COR-L47 (cell line): ENCODE measurements around the gene KIAA1614.

ENCODE experiments used
- DNase-seq: peaks from one replicate; lab custom pipeline; 2025; lab: John Stamatoyannopoulos, UW

The KIAA1614 gene

GRCh38 chr1:180907313-180908055 is 5.2 kb upstream of the KIAA1614 start:
- no peak for DNase-seq

- no peak for DNase-seq
These were observed 4.5 kb upstream of the KIAA1614 start for GRCh38 chr1:180908074-180908765.

- no peak for DNase-seq
These were observed 3.7 kb upstream of the KIAA1614 start for GRCh38 chr1:180909005-180909414.

- no peak for DNase-seq
These were observed 3.2 kb upstream of the KIAA1614 start for GRCh38 chr1:180909462-180909976.

GRCh38 chr1:180911640-180912191 is 981 bp upstream of the KIAA1614 start:
- no peak for DNase-seq

GRCh38 chr1:180912211-180912800 is 391 bp upstream of the KIAA1614 start:
- DNase-seq: no peak

- no peak for DNase-seq
These were observed 2.8 kb downstream of the KIAA1614 start for GRCh38 chr1:180915426-180915965.

GRCh38 chr1:180916012-180916770 is 3.5 kb downstream of the KIAA1614 start:
- no peak for DNase-seq

- no peak for DNase-seq
These were observed 4.1 kb downstream of the KIAA1614 start for GRCh38 chr1:180916771-180917170.

- DNase-seq: no peak
These were observed 4.8 kb downstream of the KIAA1614 start for GRCh38 chr1:180917306-180918065.

GRCh38 chr1:180918519-180918918 is 5.8 kb downstream of the KIAA1614 start:
- no peak for DNase-seq

- DNase-seq: no peak
These were observed 6.5 kb downstream of the KIAA1614 start for GRCh38 chr1:180919183-180919700.

GRCh38 chr1:180920193-180920592 is 7.5 kb downstream of the KIAA1614 start:
- DNase-seq: no peak

- no peak for DNase-seq
These were observed 8.0 kb downstream of the KIAA1614 start for GRCh38 chr1:180920702-180921101.

GRCh38 chr1:180921386-180921785 is 8.7 kb downstream of the KIAA1614 start:
- DNase-seq: no peak

- DNase-seq: no peak
These were observed 9.4 kb downstream of the KIAA1614 start for GRCh38 chr1:180921891-180922630.

GRCh38 chr1:180922631-180923015 is 9.9 kb downstream of the KIAA1614 start:
- DNase-seq: no peak

- DNase-seq: no peak
These were observed 10.5 kb downstream of the KIAA1614 start for GRCh38 chr1:180923021-180923841.

- no peak for DNase-seq
These were observed 11.2 kb downstream of the KIAA1614 start for GRCh38 chr1:180923887-180924286.
